Adrenal gland (tissue), 12 donors: ENCODE measurements around the gene LATS2. TPM values are rescaled to one million over a fixed set of nuclear protein-coding genes. Genes with fewer than 3 reads are reported as not detected.
A peak's percentile ranks its signal among the peaks of the same experiment; 100 is the strongest.

Source experiments
- DNase-seq, 7 donors: peaks; one replicate each; pipeline ENCODE4 v3.0.0-alpha.2; 2019 to 2020
- H3K27ac ChIP-seq, 5 donors: fragments of 200-600 bp; sonication (generic) in 4 of 5; 1 replicate in 3 of 5; 2 replicates in 2 of 5; pipeline versions ENCODE4 v1.5.1 to v1.8.0; 2016 to 2020; ENCODE audit warnings: mild to moderate bottlenecking in 1 of 5
- H3K27me3 ChIP-seq: fragments of 200-600 bp; 2 replicates; pipeline ENCODE4 v1.8.0; 2021
- H3K36me3 ChIP-seq, 2 donors: fragments of 200-600 bp; replicated peaks in 1 of 2; 1 replicate in 1 of 2; 2 replicates in 1 of 2; pipeline versions ENCODE4 v1.5.1 to v1.8.0; 2018 to 2022
- H3K4me1 ChIP-seq, 2 donors: fragments of 200-600 bp; replicated peaks in 1 of 2; 1 replicate in 1 of 2; 2 replicates in 1 of 2; pipeline versions ENCODE4 v1.5.1 to v1.8.0; 2018 to 2021
- H3K4me3 ChIP-seq, 4 donors: fragments of 200-600 bp; sonication (generic) in 3 of 4; one replicate each; pipeline ENCODE4 v1.5.1; 2016 to 2018
- H3K9me3 ChIP-seq, 3 donors: fragments of 200-600 bp; sonication (generic) in 1 of 3; replicated peaks in 1 of 3; 1 replicate in 2 of 3; 2 replicates in 1 of 3; pipeline versions ENCODE4 v1.5.1 to v1.8.0; 2016 to 2021
- CTCF ChIP-seq, 6 experiments: fragments of 450-650 bp in 4 of 6; fragments of 200-600 bp in 2 of 6; sonication (generic) in 1 of 6; IDR thresholded peaks; 1 replicate in 5 of 6; 2 replicates in 1 of 6; pipeline versions ENCODE4 v1.5.1 to v1.8.0; 2016 to 2021; ENCODE audit warnings: antibody characterized with exemption in 6 of 6, mild to moderate bottlenecking in 2 of 6, moderate library complexity in 1 of 6
- POLR2A ChIP-seq, 2 donors: fragments of 450-650 bp; IDR thresholded peaks; one replicate each; pipeline ENCODE4 v1.6.1; 2017; ENCODE audit warnings: antibody characterized with exemption in 2 of 2, mild to moderate bottlenecking in 2 of 2, moderate library complexity in 1 of 2
- WGBS, 4 donors: extraction: QIAGEN DNeasy Blood & Tissue Kit in 2 of 4; methylation state at CpG; one replicate each; pipeline versions ENCODE4 v1.1.5 to v1.1.7; 2013 to 2017; 5-methylcytosine and 5-hydroxymethylcytosine counted together
- intact Hi-C, 2 donors: fragments of 100-400 bp; cut with DNase I; formaldehyde crosslinking; loops; one replicate each; pipeline versions ENCODE4 v1.14.1 to v1.15.0; 2022 to 2023
- polyA plus RNA-seq, 3 donors: library from polyadenylated mRNA; stranded (reverse); fragments of 200-250 nt in 2 of 3; fragments of 350-450 nt in 1 of 3; fragmentation: Illumina TruSeq in 1 of 3; extraction: RNeasy Lipid Tissue Mini Kit (QIAGEN cat#74804) in 1 of 3; gene quantifications; one replicate each; pipeline ENCODE4 v1.2.3, GENCODE V29; 2013 to 2014
- total RNA-seq, 9 donors: library from RNA; depleted of rRNA in 4 of 9; stranded (reverse); fragments of >200 nt in 4 of 9; fragments of 120-200 nt in 1 of 9; fragmentation: NEBNext Ultra II Directional in 1 of 9; extraction: Animal tissue kit (Norgen Biotek cat#: 25700) in 1 of 9; gene quantifications; one replicate each; pipeline versions ENCODE4 v1.1.0 to v1.2.4, GENCODE V29; 2013 to 2023
- donor health status: healthy with polysubstance abuse.
- donor health status: Bipolar disorder and iron deficiency.
- donor health status: DM: yes; HTN: yes; CAD: no.
- donor health status: DM: no; HTN: no; CAD: no.
- donor health status: DM: no; HTN: no; CAD: no.
- donor health status: DM: yes; HTN: yes; CAD: no.

The LATS2 gene
- total and polyA plus RNA-seq, 12 donors: 7.4 to 35.6 (median 23.3) TPM

GRCh38 chr13:20993211-20993610 lies 68.2 kb downstream of the LATS2 start:
- TF ChIP-seq POLR2A (IDR thresholded peaks at IDR 0.05) (no peak), CTCF (IDR thresholded peaks at IDR 0.05) (no peak)
- intact Hi-C loops: no loop called here
- 92 to 94% (median 93%) methylated on average over 4 of the region's 4 CpGs for WGBS, 4 donors
- no peak overlapping the region for H3K27ac ChIP-seq
- peak in 1 of 7 donors; percentile 27 for DNase-seq
- H3K36me3 ChIP-seq: peaks cover 0 to 22% of the 10 kb centered on the region in 2 donors
- no peak overlapping the region for H3K4me3 ChIP-seq
- H3K9me3 ChIP-seq: no peaks in the 10 kb centered on the region
- no peaks in the 10 kb centered on the region for H3K4me1 ChIP-seq
- H3K27me3 ChIP-seq: no peaks in the 10 kb centered on the region

GRCh38 chr13:20991741-20992520 lies 69.5 kb downstream of the LATS2 start:
- 88 to 94% (median 91%) methylated on average over 16 to 17 of the region's 17 CpGs for WGBS, 4 donors
- intact Hi-C loops: no loop called here
- no peak overlapping the region for H3K27ac ChIP-seq
- TF ChIP-seq CTCF (IDR thresholded peaks at IDR 0.05) (no peak), POLR2A (IDR thresholded peaks at IDR 0.05) (no peak)
- H3K27me3 ChIP-seq: no peaks in the 10 kb centered on the region
- DNase-seq: peak in 1 of 7 donors; percentile 15
- no peak overlapping the region for H3K4me3 ChIP-seq
- H3K36me3 ChIP-seq: peaks cover 0 to 33% of the 10 kb centered on the region in 2 donors
- H3K9me3 ChIP-seq: no peaks in the 10 kb centered on the region
- no peaks in the 10 kb centered on the region for H3K4me1 ChIP-seq

GRCh38 chr13:20990910-20991525 lies 70.4 kb downstream of the LATS2 start:
- H3K27ac ChIP-seq: no peak overlapping the region
- no peaks in the 10 kb centered on the region for H3K27me3 ChIP-seq
- no peaks in the 10 kb centered on the region for H3K4me1 ChIP-seq
- 95 to 99% (median 96%) methylated on average over 11 to 14 of the region's 14 CpGs for WGBS, 4 donors
- intact Hi-C loops: no loop called here
- no peaks in the 10 kb centered on the region for H3K9me3 ChIP-seq
- TF ChIP-seq CTCF (IDR thresholded peaks at IDR 0.05): no peak
- no peak for TF ChIP-seq POLR2A (IDR thresholded peaks at IDR 0.05)
- DNase-seq: peak in 1 of 7 donors; percentile 21
- H3K36me3 ChIP-seq: peaks cover 0 to 33% of the 10 kb centered on the region in 2 donors
- H3K4me3 ChIP-seq: no peak overlapping the region

GRCh38 chr13:20989656-20990321 lies 71.6 kb downstream of the LATS2 start:
- intact Hi-C loops: no loop called here

More at GRCh38 chr13:20989656-20990321, 71.6 kb downstream of the LATS2 start:
- no peaks in the 10 kb centered on the region for H3K27me3 ChIP-seq
- peaks cover 0 to 33% of the 10 kb centered on the region in 2 donors for H3K36me3 ChIP-seq
- DNase-seq: peak in 1 of 7 donors; percentile 14
- no peak overlapping the region for H3K4me3 ChIP-seq
- no peak overlapping the region for H3K27ac ChIP-seq
- H3K9me3 ChIP-seq: no peaks in the 10 kb centered on the region
- no peaks in the 10 kb centered on the region for H3K4me1 ChIP-seq
- no peak for TF ChIP-seq CTCF (IDR thresholded peaks at IDR 0.05)
- no peak for TF ChIP-seq POLR2A (IDR thresholded peaks at IDR 0.05)
- WGBS, 4 donors: 81 to 87% (median 85%) methylated on average over 7 to 9 of the region's 9 CpGs
